ENCODE measurements around the gene DLX6. TPM values are rescaled to one million over a fixed set of nuclear protein-coding genes. Genes with fewer than 3 reads are reported as not detected.
"Not testable (repeated sequence)": the region's sequence is repeated elsewhere in the genome, so short reads cannot be mapped to it uniquely, and the experiment has no call there.

The DLX6 gene
- total RNA-seq, 1 donor, result 1.1 TPM

GRCh38 chr7:97027427-97028234, 22.3 kb downstream of the DLX6 start:
- no peaks in the 10 kb centered on the region for H3K9me3 ChIP-seq (ENCODE audit: low read depth, low read length)
- peak overlapping the region; percentile 91 for H3K4me2 ChIP-seq (ENCODE audit: insufficient read depth, low read length)
- H3K4me3 ChIP-seq (ENCODE audit: insufficient read depth, low read length), result peak overlapping the region; percentile 69
- H2AFZ ChIP-seq (ENCODE audit: low read length), result peak overlapping the region; percentile 89
- DNase-seq (ENCODE audit: insufficient read length, low spot score, missing footprints), result peak; percentile 96
- peaks cover 14% of the 10 kb centered on the region for H3K4me1 ChIP-seq (ENCODE audit: insufficient read depth, low read length)
- H3K79me2 ChIP-seq (ENCODE audit: insufficient read depth, low read length), result peaks cover 15% of the 10 kb centered on the region
- peaks cover 2% of the 10 kb centered on the region for H3K27me3 ChIP-seq (ENCODE audit: insufficient read depth, low read length)
- no peaks in the 10 kb centered on the region for H4K20me1 ChIP-seq (ENCODE audit: insufficient read depth, low read length)
- H3K36me3 ChIP-seq (ENCODE audit: insufficient read depth, low read length), result no peaks in the 10 kb centered on the region
- TF ChIP-seq, protein P1, sequence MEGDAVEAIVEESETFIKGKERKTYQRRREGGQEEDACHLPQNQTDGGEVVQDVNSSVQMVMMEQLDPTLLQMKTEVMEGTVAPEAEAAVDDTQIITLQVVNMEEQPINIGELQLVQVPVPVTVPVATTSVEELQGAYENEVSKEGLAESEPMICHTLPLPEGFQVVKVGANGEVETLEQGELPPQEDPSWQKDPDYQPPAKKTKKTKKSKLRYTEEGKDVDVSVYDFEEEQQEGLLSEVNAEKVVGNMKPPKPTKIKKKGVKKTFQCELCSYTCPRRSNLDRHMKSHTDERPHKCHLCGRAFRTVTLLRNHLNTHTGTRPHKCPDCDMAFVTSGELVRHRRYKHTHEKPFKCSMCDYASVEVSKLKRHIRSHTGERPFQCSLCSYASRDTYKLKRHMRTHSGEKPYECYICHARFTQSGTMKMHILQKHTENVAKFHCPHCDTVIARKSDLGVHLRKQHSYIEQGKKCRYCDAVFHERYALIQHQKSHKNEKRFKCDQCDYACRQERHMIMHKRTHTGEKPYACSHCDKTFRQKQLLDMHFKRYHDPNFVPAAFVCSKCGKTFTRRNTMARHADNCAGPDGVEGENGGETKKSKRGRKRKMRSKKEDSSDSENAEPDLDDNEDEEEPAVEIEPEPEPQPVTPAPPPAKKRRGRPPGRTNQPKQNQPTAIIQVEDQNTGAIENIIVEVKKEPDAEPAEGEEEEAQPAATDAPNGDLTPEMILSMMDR (IDR thresholded peaks at IDR 0.05; ENCODE audit: extremely low read depth, low read depth, low read length), result peak; percentile 97
- H3K27ac ChIP-seq (ENCODE audit: low read depth, low read length), result peak overlapping the region; percentile 40

DNA sequence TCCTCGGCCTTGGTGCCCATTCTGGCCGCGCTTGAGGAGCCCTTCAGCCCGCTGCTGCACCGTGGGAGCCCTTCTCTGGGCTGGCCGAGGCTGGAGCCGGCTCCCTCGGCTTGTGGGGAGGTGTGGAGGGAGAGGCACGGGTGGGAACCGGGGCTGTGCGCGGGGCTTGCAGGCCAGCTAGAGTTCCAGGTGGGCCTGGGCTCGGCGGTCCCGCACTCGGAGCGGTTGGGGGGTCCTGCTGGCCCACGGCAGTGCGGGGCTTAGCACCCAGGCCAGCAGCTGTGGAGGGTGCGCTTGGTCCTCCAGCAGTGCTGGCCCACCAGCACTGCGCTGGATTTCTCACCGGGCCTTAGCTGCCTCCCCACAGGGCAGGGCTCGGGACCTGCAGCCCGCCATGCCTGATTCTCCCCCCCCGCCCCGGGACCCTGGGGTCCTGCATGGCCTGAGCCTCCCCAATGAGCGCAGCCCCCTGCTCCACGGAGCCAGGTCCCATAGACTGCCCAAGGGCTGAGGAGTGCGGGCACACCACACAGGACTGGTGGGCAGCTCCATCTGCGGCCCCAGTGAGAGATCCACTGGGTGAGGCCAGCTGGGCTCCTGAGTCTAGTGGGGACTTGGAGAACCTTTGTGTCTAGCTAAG, 29.0 kb downstream of the DLX6 start:
- H2AFZ ChIP-seq (ENCODE audit: low read length); H3K27ac ChIP-seq (ENCODE audit: low read depth, low read length); DNase-seq (ENCODE audit: insufficient read length, low spot score, missing footprints); H3K4me2 ChIP-seq (ENCODE audit: insufficient read depth, low read length); H3K9me3 ChIP-seq (ENCODE audit: low read depth, low read length); H3K79me2 ChIP-seq (ENCODE audit: insufficient read depth, low read length); H3K36me3 ChIP-seq (ENCODE audit: insufficient read depth, low read length); H3K4me1 ChIP-seq (ENCODE audit: insufficient read depth, low read length); H4K20me1 ChIP-seq (ENCODE audit: insufficient read depth, low read length); H3K27me3 ChIP-seq (ENCODE audit: insufficient read depth, low read length); H3K4me3 ChIP-seq (ENCODE audit: insufficient read depth, low read length): not testable (repeated sequence)

DNA sequence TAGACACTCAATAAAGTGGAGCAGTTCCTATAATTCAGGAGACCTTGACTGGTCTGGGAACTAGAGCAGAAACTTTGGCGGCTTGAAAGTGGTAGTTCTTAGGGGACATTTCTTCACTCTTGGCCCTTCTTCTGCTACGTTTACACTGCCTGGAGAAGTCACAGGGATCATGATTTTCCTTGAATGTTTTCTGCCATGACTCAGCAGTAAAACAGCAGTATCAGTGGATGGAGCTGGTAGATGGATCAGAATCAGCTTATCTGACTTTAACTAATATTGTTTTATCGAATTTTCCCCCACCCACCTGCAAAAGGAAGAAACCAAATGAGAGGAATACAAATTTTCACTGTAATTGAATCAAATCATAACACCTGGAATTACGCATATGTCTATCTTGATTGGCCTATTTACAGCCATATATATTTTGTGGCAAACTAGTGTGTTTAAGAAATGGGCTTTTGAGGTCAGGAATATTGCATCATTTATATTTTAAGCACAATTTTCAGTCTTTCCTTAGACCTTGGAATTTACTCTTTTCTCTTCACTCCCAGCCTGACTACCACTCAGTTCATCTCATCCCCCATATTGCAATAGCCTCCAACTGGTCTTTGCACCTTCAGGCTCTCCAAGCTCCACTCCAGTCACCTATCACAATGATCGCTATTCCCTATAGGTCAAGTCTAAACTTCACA, 34.2 kb downstream of the DLX6 start:
- no peak overlapping the region for H3K4me2 ChIP-seq (ENCODE audit: insufficient read depth, low read length)
- no peaks in the 10 kb centered on the region for H3K79me2 ChIP-seq (ENCODE audit: insufficient read depth, low read length)
- H3K4me1 ChIP-seq (ENCODE audit: insufficient read depth, low read length), result no peaks in the 10 kb centered on the region
- H3K36me3 ChIP-seq (ENCODE audit: insufficient read depth, low read length), result no peaks in the 10 kb centered on the region
- no peaks in the 10 kb centered on the region for H3K9me3 ChIP-seq (ENCODE audit: low read depth, low read length)
- no peak for DNase-seq (ENCODE audit: insufficient read length, low spot score, missing footprints)
- H3K27ac ChIP-seq (ENCODE audit: low read depth, low read length), result no peak overlapping the region
- H4K20me1 ChIP-seq (ENCODE audit: insufficient read depth, low read length), result no peaks in the 10 kb centered on the region
- TF ChIP-seq, protein P1 (IDR thresholded peaks at IDR 0.05; ENCODE audit: extremely low read depth, low read depth, low read length), result no peak
- H2AFZ ChIP-seq (ENCODE audit: low read length), result no peak overlapping the region
- no peak overlapping the region for H3K4me3 ChIP-seq (ENCODE audit: insufficient read depth, low read length)
- H3K27me3 ChIP-seq (ENCODE audit: insufficient read depth, low read length), result no peaks in the 10 kb centered on the region

GRCh38 chr7:97043281-97043680, 37.9 kb downstream of the DLX6 start:
- Histone ChIP-seq H3K27me3 (ENCODE audit: insufficient read depth, low read length) (no peaks in the 10 kb centered on the region), H4K20me1 (ENCODE audit: insufficient read depth, low read length) (no peaks in the 10 kb centered on the region), H3K36me3 (ENCODE audit: insufficient read depth, low read length) (no peaks in the 10 kb centered on the region), H3K79me2 (ENCODE audit: insufficient read depth, low read length) (no peaks in the 10 kb centered on the region), H2AFZ (ENCODE audit: low read length) (peak overlapping the region; percentile 33), H3K4me2 (ENCODE audit: insufficient read depth, low read length) (peak overlapping the region; percentile 20), H3K4me3 (ENCODE audit: insufficient read depth, low read length) (no peak overlapping the region), H3K27ac (ENCODE audit: low read depth, low read length) (no peak overlapping the region), H3K4me1 (ENCODE audit: insufficient read depth, low read length) (no peaks in the 10 kb centered on the region), H3K9me3 (ENCODE audit: low read depth, low read length) (no peaks in the 10 kb centered on the region)
- DNase-seq (ENCODE audit: insufficient read length, low spot score, missing footprints), result peak; percentile 75
- TF ChIP-seq, protein P1 (IDR thresholded peaks at IDR 0.05; ENCODE audit: extremely low read depth, low read depth, low read length), result no peak

Small RNA genes within 50 kb of the gene (small RNA-seq; reads per million reads assigned to genes)
- gene RF01778 (not detected), gene RF01887 (not detected), gene RF01888 (not detected)

Other genes starting within 250 kb of the DLX6 start
- gene DLX5, start 19.3 kb downstream of the DLX6 start, total RNA-seq, result 2.5 and 3.2 TPM in 2 replicates
- gene SDHAF3, start 112.1 kb downstream of the DLX6 start, total RNA-seq, result 6.5 and 9.1 TPM in 2 replicates

Measured in osteoblast (primary cell).